HCT116 (cell line): Measurements from ENCODE around the gene PDE4A. TPM values are rescaled to one million over a fixed set of nuclear protein-coding genes. Genes with fewer than 3 reads are reported as not detected.
A peak's percentile ranks its signal among the peaks of the same experiment; 100 is the strongest.

Experiments
- ATAC-seq: fragments of 200-7000 bp; cut with Tn5 transposase; 2 replicates; pipeline ENCODE4 v1.9.1; 2020; ENCODE audit warnings: mild to moderate bottlenecking, moderate library complexity
- BruUV-seq: library from RNA; stranded (reverse); fragments of 400-500 nt; replicated peaks from 2 replicates; lab custom pipeline; 2021; lab: Mats Ljungman, UMichigan
- CTCF ChIA-PET: fragments of 300-600 bp; sonication (Branson Sonifier 250); formaldehyde crosslinking; loops from one replicate; lab custom pipeline; 2021; ENCODE audit warnings: antibody characterized with exemption; lab: Charles Lee
- POLR2A ChIA-PET: fragments of 300-600, 350-600 bp; sonication (Branson Sonifier 250); formaldehyde crosslinking; loops from one replicate; lab custom pipeline; 2021; ENCODE audit warnings: antibody characterized with exemption; lab: Charles Lee
- RAD21 ChIA-PET, 2 experiments: fragments of 300-600 bp; sonication (Branson Sonifier 250); formaldehyde crosslinking; loops; one replicate each; lab custom pipeline; 2023; ENCODE audit warnings: low total read pairs in 2 of 2; ENCODE audit not compliant: uncharacterized antibody in 2 of 2, unreplicated experiment in 2 of 2, low non-redundant PET in 1 of 2; lab: Charles Lee
- DNase-seq: peaks from one replicate; pipeline ENCODE4 v3.0.0-alpha.2; 2010; ENCODE audit warnings: low read depth, low spot score
- H2AFZ ChIP-seq: fragments of 200-600 bp; shearing (Covaris generic), sonication (generic); 2 replicates; pipeline ENCODE4 v1.6.1; 2017; ENCODE audit warnings: low read depth, mixed run types, mixed read lengths, antibody characterized with exemption, low read length; ENCODE audit not compliant: poor library complexity, severe bottlenecking
- H3K27ac ChIP-seq: 2 replicates; pipeline ENCODE4 v1.5.1; 2012; ENCODE audit warnings: low read depth, low read length
- H3K27me3 ChIP-seq: fragments of 200-600 bp; sonication (generic); 2 replicates; pipeline ENCODE4 v1.6.1; 2016; ENCODE audit warnings: mixed run types, low read length, mixed read lengths; ENCODE audit not compliant: insufficient read depth
- H3K36me3 ChIP-seq, 2 experiments: fragments of 200-500 bp in 1 of 2; fragments of 200-600 bp in 1 of 2; sonication (Bioruptor generic) in 1 of 2; sonication (generic) in 1 of 2; 2 replicates each; pipeline versions ENCODE4 v1.5.1 to v1.6.1; 2014 to 2016; ENCODE audit warnings: low read length in 2 of 2, inconsistent platforms in 1 of 2, mixed read lengths in 1 of 2, mixed run types in 1 of 2; ENCODE audit not compliant: insufficient read depth in 2 of 2, control insufficient read depth in 1 of 2
- H3K4me1 ChIP-seq, 2 experiments: fragments of 200-600 bp in 1 of 2; sonication (generic) in 1 of 2; 2 replicates each; pipeline versions ENCODE4 v1.5.1 to v1.6.1; 2012 to 2017; ENCODE audit warnings: low read length in 2 of 2, inconsistent platforms in 1 of 2, mild to moderate bottlenecking in 1 of 2, mixed read lengths in 1 of 2, mixed run types in 1 of 2, moderate library complexity in 1 of 2; ENCODE audit not compliant: insufficient read depth in 2 of 2, control insufficient read depth in 1 of 2
- H3K4me2 ChIP-seq: fragments of 200-600 bp; sonication (generic); 2 replicates; pipeline ENCODE4 v1.6.1; 2017; ENCODE audit warnings: mixed run types, low read length, mixed read lengths
- H3K4me3 ChIP-seq, 2 experiments: fragments of 200-600 bp in 1 of 2; sonication (generic) in 1 of 2; replicated peaks in 1 of 2; 2 replicates each; pipeline ENCODE4 v1.5.1; 2011 to 2016; ENCODE audit warnings: low read length in 2 of 2, control low read depth in 1 of 2, low read depth in 1 of 2, mild to moderate bottlenecking in 1 of 2, mixed read lengths in 1 of 2, mixed run types in 1 of 2
- H3K79me2 ChIP-seq: fragments of 200-600 bp; sonication (generic); 2 replicates; pipeline ENCODE4 v1.6.1; 2017; ENCODE audit warnings: mild to moderate bottlenecking, mixed run types, low read length, moderate library complexity, mixed read lengths; ENCODE audit not compliant: insufficient read depth
- H3K9ac ChIP-seq: fragments of 200-600 bp; sonication (generic); 2 replicates; pipeline ENCODE4 v1.6.1; 2016; ENCODE audit warnings: low read length, mixed read lengths
- H3K9me2 ChIP-seq: fragments of 200-600 bp; sonication (generic), shearing (Covaris generic); 2 replicates; pipeline ENCODE4 v1.6.1; 2017; ENCODE audit warnings: mixed run types, mild to moderate bottlenecking, moderate library complexity; ENCODE audit not compliant: insufficient read depth
- H3K9me3 ChIP-seq, 2 experiments: fragments of 200-500 bp in 1 of 2; fragments of 200-600 bp in 1 of 2; sonication (Bioruptor generic) in 1 of 2; sonication (generic) in 1 of 2; 2 replicates each; pipeline ENCODE4 v1.6.1; 2014 to 2017; ENCODE audit warnings: low read length in 2 of 2, mixed read lengths in 2 of 2, inconsistent platforms in 1 of 2, low read depth in 1 of 2, mild to moderate bottlenecking in 1 of 2, mixed run types in 1 of 2, moderate library complexity in 1 of 2; ENCODE audit not compliant: control insufficient read depth in 1 of 2, insufficient read depth in 1 of 2
- H4K20me1 ChIP-seq: fragments of 200-600 bp; sonication (generic), shearing (Covaris generic); 2 replicates; pipeline ENCODE4 v1.6.1; 2017; ENCODE audit warnings: mixed run types, mild to moderate bottlenecking, moderate library complexity; ENCODE audit not compliant: insufficient read depth
- ATF3 ChIP-seq: IDR thresholded peaks from 2 replicates; pipeline ENCODE4 v1.6.1; 2012
- CBX3 ChIP-seq: IDR thresholded peaks from 2 replicates; pipeline ENCODE4 v1.6.1; 2012; ENCODE audit warnings: low read depth
- CEBPB ChIP-seq: IDR thresholded peaks from 2 replicates; pipeline ENCODE4 v1.6.1; 2012; ENCODE audit warnings: low read depth
- EGR1 ChIP-seq: IDR thresholded peaks from 2 replicates; pipeline ENCODE4 v1.6.1; 2012; ENCODE audit warnings: low read depth
- EZH2phosphoT487 ChIP-seq: fragments of 200-600 bp; IDR thresholded peaks from 2 replicates; pipeline ENCODE4 v1.6.1; 2018; ENCODE audit warnings: antibody characterized with exemption, borderline replicate concordance
- FOSL1 ChIP-seq: IDR thresholded peaks from 2 replicates; pipeline ENCODE4 v1.6.1; 2012; ENCODE audit warnings: low read depth
- MAX ChIP-seq: IDR thresholded peaks from 2 replicates; pipeline ENCODE4 v1.6.1; 2012
- POLR2AphosphoS5 ChIP-seq: IDR thresholded peaks from 2 replicates; pipeline ENCODE4 v1.6.1; 2011; ENCODE audit warnings: mild to moderate bottlenecking, low read depth, low read length, moderate library complexity
- SIN3A ChIP-seq: IDR thresholded peaks from 2 replicates; pipeline ENCODE4 v1.6.1; 2012; ENCODE audit warnings: low read depth
- SP1 ChIP-seq: IDR thresholded peaks from 2 replicates; pipeline ENCODE4 v1.6.1; 2012; ENCODE audit warnings: low read depth
- YY1 ChIP-seq: IDR thresholded peaks from 2 replicates; pipeline ENCODE4 v1.6.1; 2011; ENCODE audit warnings: low read length, low read depth, moderate library complexity, mild to moderate bottlenecking; ENCODE audit not compliant: insufficient replicate concordance; ENCODE audit errors: extremely low read depth
- ZBTB33 ChIP-seq: IDR thresholded peaks from 2 replicates; pipeline ENCODE4 v1.6.1; 2011; ENCODE audit warnings: mild to moderate bottlenecking, low read length, moderate library complexity; ENCODE audit not compliant: insufficient replicate concordance; ENCODE audit errors: extremely low read depth
- ZFX ChIP-seq: fragments of 450-650 bp; IDR thresholded peaks from 2 replicates; pipeline ENCODE4 v1.6.1; 2017
- ZNF274 ChIP-seq: fragments of 200-500 bp; sonication (Bioruptor generic); IDR thresholded peaks from 2 replicates; pipeline ENCODE4 v1.6.1; 2014; ENCODE audit warnings: mild to moderate bottlenecking, low read depth, low read length, inconsistent platforms
- intact Hi-C: fragments of 100-400 bp; cut with micrococcal nuclease; formaldehyde crosslinking; loops from 2 replicates; pipeline ENCODE4 v1.10.0; 2022
- total RNA-seq: library from RNA; stranded (reverse); gene quantifications from one replicate; pipeline ENCODE4 v1.2.1, GENCODE V29; 2021; ENCODE audit not compliant: unreplicated experiment

The PDE4A gene
- total RNA-seq, 1 experiment from 2014 or later = 33.7 TPM

GRCh38 chr19:10431943-10432735, 11.8 kb downstream of the PDE4A start:
- no peak overlapping the region for H2AFZ ChIP-seq
- peak overlapping the region; percentile 48 to 82 for H3K4me3 ChIP-seq

GRCh38 chr19:10432736-10433130, 12.4 kb downstream of the PDE4A start:
- CTCF ChIA-PET = interaction anchor here (1.6 kb wide), 1 partner anchor 16 kb away, joined by 6 read pairs; no protein-coding TSS in a partner anchor
- POLR2A ChIA-PET = no interaction called here
- intact Hi-C loops = no loop called here
- H3K9ac ChIP-seq = peak overlapping the region; percentile 79
- no peaks in the 10 kb centered on the region for H3K9me2 ChIP-seq
- peaks cover 21 to 36% of the 10 kb centered on the region in 2 experiments for H3K4me1 ChIP-seq
- peak overlapping the region; percentile 48 to 82 for H3K4me3 ChIP-seq
- H3K27ac ChIP-seq = peak overlapping the region; percentile 87
- H3K79me2 ChIP-seq = peaks cover 47% of the 10 kb centered on the region
- no peak for DNase-seq
- H3K4me2 ChIP-seq = peak overlapping the region; percentile 97
- no peaks in the 10 kb centered on the region for H3K9me3 ChIP-seq
- no peak overlapping the region for H2AFZ ChIP-seq
- no peaks in the 10 kb centered on the region for H4K20me1 ChIP-seq
- no peaks in the 10 kb centered on the region for H3K27me3 ChIP-seq
- no peak for TF ChIP-seq ATF3
- TF ChIP-seq ZBTB33 = no peak
- no peak for TF ChIP-seq EGR1
- TF ChIP-seq YY1 = no peak
- no peak for TF ChIP-seq POLR2AphosphoS5
- TF ChIP-seq CEBPB = no peak
- no peak for TF ChIP-seq ZNF274
- TF ChIP-seq CBX3 = no peak
- no peak for TF ChIP-seq SP1
- TF ChIP-seq, all 23 proteins: peak for 0
- BruUV-seq = no TSS peak
- RAD21 ChIA-PET = no interaction called here
- H3K36me3 ChIP-seq = no peaks in the 10 kb centered on the region
- no peak for ATAC-seq

More at GRCh38 chr19:10431943-10432735, 11.8 kb downstream of the PDE4A start:
- POLR2A ChIA-PET = interaction anchor here (0.6 to 0.7 kb wide), 3 partner anchors 11 to 190 kb away, joined by 3 to 6 read pairs (median 3); no protein-coding TSS in a partner anchor
- BruUV-seq = no TSS peak
- Histone ChIP-seq H3K27ac (peak overlapping the region; percentile 87), H3K27me3 (no peaks in the 10 kb centered on the region), H3K9me2 (no peaks in the 10 kb centered on the region), H3K9me3 (no peaks in the 10 kb centered on the region), H3K79me2 (peaks cover 43% of the 10 kb centered on the region), H3K9ac (peak overlapping the region; percentile 79), H4K20me1 (no peaks in the 10 kb centered on the region), H3K4me2 (peak overlapping the region; percentile 97), H3K36me3 (no peaks in the 10 kb centered on the region), H3K4me1 (peaks cover 21 to 36% of the 10 kb centered on the region in 2 experiments)
- CTCF ChIA-PET = interaction anchor here (0.6 to 1.3 kb wide), 4 partner anchors 12 to 52 kb away, joined by 3 to 5 read pairs (median 4); partner anchors contain the start of genes PDE4A and TYK2
- RAD21 ChIA-PET = interaction anchor here in 1 of 2 experiments (0.6 kb wide), 1 partner anchor 40 kb away, joined by 3 read pairs; no protein-coding TSS in a partner anchor
- TF ChIP-seq FOSL1 (no peak), ZFX (peak; percentile 76; the same call in 1 of the 2 replicates), MAX (peak; percentile 64), SIN3A (no peak), YY1 (no peak), EZH2phosphoT487 (no peak), POLR2AphosphoS5 (0 out of 2 replicates have a peak, but pooled peaks have one; percentile 31)
- intact Hi-C loops = no loop called here
- DNase-seq = no peak
- peak; percentile 71 for ATAC-seq
